K562 (cell line): ENCODE measurements around the gene SIRPB2. TPM values are rescaled to one million over a fixed set of nuclear protein-coding genes. Genes with fewer than 3 reads are reported as not detected.
A peak's percentile ranks its signal among the peaks of the same experiment; 100 is the strongest.

Experiments used
- CREB3L1 ChIP-seq: fragments of 450-650 bp; IDR thresholded peaks from 2 replicates; pipeline ENCODE4 v1.6.1; 2014; ENCODE audit warnings: low read depth, mild to moderate bottlenecking, moderate library complexity, borderline replicate concordance
- EP300 ChIP-seq: IDR thresholded peaks from 2 replicates; pipeline ENCODE4 v1.6.1; 2012; ENCODE audit warnings: low read length, improper control_type of control experiment
- ESRRB ChIP-seq: fragments of 250-450 bp; sonication (Bioruptor Pico); IDR thresholded peaks from 2 replicates; pipeline ENCODE4 v1.5.0; 2020; ENCODE audit warnings: mild to moderate bottlenecking, moderate library complexity, borderline replicate concordance
- LCOR ChIP-seq: sonication (generic); formaldehyde crosslinking; IDR thresholded peaks from 2 replicates; pipeline ENCODE4 v1.8.0; 2022; ENCODE audit warnings: mild to moderate bottlenecking, missing genetic modification reagents
- MITF ChIP-seq: IDR thresholded peaks from 2 replicates; pipeline ENCODE4 v1.6.1; 2014; ENCODE audit warnings: antibody characterized with exemption
- POLR2AphosphoS5 ChIP-seq: IDR thresholded peaks from 2 replicates; pipeline ENCODE4 v1.6.1; 2011; ENCODE audit warnings: mild to moderate bottlenecking, low read depth, low read length, moderate library complexity; ENCODE audit not compliant: control insufficient read depth, insufficient read depth
- POLR2G ChIP-seq: fragments of 200-400 bp; formaldehyde crosslinking; IDR thresholded peaks from 2 replicates; pipeline ENCODE4 v1.6.1; 2017; ENCODE audit warnings: low read depth, mild to moderate bottlenecking, antibody characterized with exemption, low read length, moderate library complexity
- SREBF2 ChIP-seq: sonication (generic); formaldehyde crosslinking; IDR thresholded peaks from 2 replicates; pipeline ENCODE4 v1.4.0; 2020; ENCODE audit warnings: mild to moderate bottlenecking, missing genetic modification reagents
- TAF9B ChIP-seq: fragments of 450-650 bp; IDR thresholded peaks from 2 replicates; pipeline ENCODE4 v1.6.1; 2018; ENCODE audit warnings: mild to moderate bottlenecking; ENCODE audit not compliant: partially characterized antibody
- ZBTB7A ChIP-seq: IDR thresholded peaks from 2 replicates; pipeline ENCODE4 v1.6.1; 2011; ENCODE audit warnings: low read depth, mild to moderate bottlenecking, low read length, moderate library complexity, borderline replicate concordance; ENCODE audit not compliant: control insufficient read depth
- ZC3H8 ChIP-seq: fragments of 450-650 bp; IDR thresholded peaks from 2 replicates; pipeline ENCODE4 v1.6.1; 2017
- ZNF407 ChIP-seq: fragments of 450-650 bp; IDR thresholded peaks from 2 replicates; pipeline ENCODE4 v1.6.1; 2016; ENCODE audit warnings: low read depth
- ZNF668 ChIP-seq: fragments of 250-450 bp; sonication (Bioruptor Pico); IDR thresholded peaks from 2 replicates; pipeline ENCODE4 v1.8.0; 2022; ENCODE audit warnings: mild to moderate bottlenecking, inconsistent platforms
- polyA plus RNA-seq, 8 experiments: library from polyadenylated mRNA; depleted of rRNA in 4 of 8; stranded (reverse) in 5 of 8; unstranded in 3 of 8; fragments of >200 nt; fragmentation: Nextera tagmentation in 2 of 8; fragmentation: Illumina TruSeq in 1 of 8; extraction: Ambion mirVana in 2 of 8; extraction: Trizol in 1 of 8; gene quantifications; 2 replicates each; pipeline versions ENCODE4 v1.2.1 to v1.2.3, GENCODE V29; 2011 to 2014; ENCODE audit warnings: inconsistent platforms in 1 of 8, missing spikeins in 1 of 8
- total RNA-seq, 7 experiments: library from RNA; depleted of rRNA in 6 of 7; stranded (reverse); fragments of >200 nt in 6 of 7; fragmentation: Illumina TruSeq in 2 of 7; extraction: Trizol in 2 of 7; gene quantifications; 2 replicates each; pipeline versions ENCODE4 v1.2.1 to v1.2.3, GENCODE V29; 2011 to 2021; ENCODE audit warnings: low replicate concordance in 1 of 7

SIRPB2 gene
- total and polyA plus RNA-seq, 9 of the 15 experiments (the other 6 are each of a cell fraction or from before 2014, with no cell fraction given): 0.07 TPM; not detected in 7

- no peak for TF ChIP-seq ZNF407
- no peak for TF ChIP-seq ZBTB7A
- TF ChIP-seq POLR2G: no peak
- TF ChIP-seq LCOR (CRISPR knock-in tag): no peak
- TF ChIP-seq TAF9B: no peak
- TF ChIP-seq EP300: peak; percentile 62
- no peak for TF ChIP-seq MITF
- no peak for TF ChIP-seq POLR2AphosphoS5
- no peak for TF ChIP-seq ESRRB (CRISPR knock-in tag)
- no peak for TF ChIP-seq CREB3L1
- no peak for TF ChIP-seq SREBF2
- TF ChIP-seq ZC3H8: no peak
- no peak for TF ChIP-seq ZNF668 (CRISPR knock-in tag)
These were observed 56.5 kb downstream of the SIRPB2 start (continued) for GRCh38 chr20:1434571-1435336.
